DMS79 (cell line): ENCODE data around the gene KRT72.
A peak's percentile ranks its signal among the peaks of the same experiment; 100 is the strongest.
"Not testable (repeated sequence)": the region's sequence is repeated elsewhere in the genome, so short reads cannot be mapped to it uniquely, and the experiment has no call there.

Source experiments
- DNase-seq: peaks from one replicate; lab custom pipeline; 2025; lab: John Stamatoyannopoulos, UW

The KRT72 gene

GRCh38 chr12:52606581-52607218, 5.4 kb upstream of the KRT72 start:
- DNase-seq: no peak

- DNase-seq: no peak
These were observed 4.8 kb upstream of the KRT72 start for GRCh38 chr12:52606096-52606495.

GRCh38 chr12:52605542-52605941, 4.3 kb upstream of the KRT72 start:
- no peak for DNase-seq

- DNase-seq: no peak
These were observed 3.6 kb upstream of the KRT72 start for GRCh38 chr12:52604859-52605258.

GRCh38 chr12:52603314-52603713, 2.1 kb upstream of the KRT72 start:
- no peak for DNase-seq

GRCh38 chr12:52602552-52602951, 1.3 kb upstream of the KRT72 start:
- DNase-seq: no peak

GRCh38 chr12:52601671-52602070, 408 bp upstream of the KRT72 start:
- no peak for DNase-seq

- DNase-seq: no peak
These were observed 788 bp downstream of the KRT72 start for GRCh38 chr12:52600475-52600874.

- DNase-seq: no peak
These were observed 1.2 kb downstream of the KRT72 start for GRCh38 chr12:52600071-52600470.

- DNase-seq: no peak
These were observed 2.3 kb downstream of the KRT72 start for GRCh38 chr12:52598966-52599365.

GRCh38 chr12:52594237-52594636, 7.0 kb downstream of the KRT72 start:
- DNase-seq: not testable (repeated sequence)

GRCh38 chr12:52591521-52591920, 9.7 kb downstream of the KRT72 start:
- no peak for DNase-seq

GRCh38 chr12:52590021-52590420, 11.2 kb downstream of the KRT72 start:
- DNase-seq: no peak

GRCh38 chr12:52587563-52587962, 13.7 kb downstream of the KRT72 start:
- no peak for DNase-seq

- no peak for DNase-seq
These were observed 15.3 kb downstream of the KRT72 start for GRCh38 chr12:52585946-52586345.

- no peak for DNase-seq
These were observed 16.2 kb downstream of the KRT72 start for GRCh38 chr12:52585066-52585465.

- no peak for DNase-seq
These were observed 17.0 kb downstream of the KRT72 start for GRCh38 chr12:52584156-52584682.

- DNase-seq: peak; percentile 47
These were observed 18.2 kb downstream of the KRT72 start for GRCh38 chr12:52582971-52583456.

- DNase-seq: no peak
These were observed 18.8 kb downstream of the KRT72 start for GRCh38 chr12:52582486-52582885.

GRCh38 chr12:52581481-52581880, 19.8 kb downstream of the KRT72 start:
- DNase-seq: no peak

- DNase-seq: no peak
These were observed 20.2 kb downstream of the KRT72 start for GRCh38 chr12:52581066-52581465.

GRCh38 chr12:52580496-52580895, 20.8 kb downstream of the KRT72 start:
- DNase-seq: no peak

GRCh38 chr12:52579468-52580465, 21.5 kb downstream of the KRT72 start:
- DNase-seq: no peak
